MV-4-11 (cell line): Measurements from ENCODE around the gene WDR62.

ENCODE experiments used
- DNase-seq: peaks from one replicate; lab custom pipeline; 2025; lab: John Stamatoyannopoulos, UW

WDR62 gene

GRCh38 chr19:36054733-36055686 lies at the start of gene WDR62:
TSS of gene WDR62 (plus strand) at chr19:36054897. CDS start at chr19:36054972, 75 bp downstream.
- DNase-seq: peak; percentile 97

DNA sequence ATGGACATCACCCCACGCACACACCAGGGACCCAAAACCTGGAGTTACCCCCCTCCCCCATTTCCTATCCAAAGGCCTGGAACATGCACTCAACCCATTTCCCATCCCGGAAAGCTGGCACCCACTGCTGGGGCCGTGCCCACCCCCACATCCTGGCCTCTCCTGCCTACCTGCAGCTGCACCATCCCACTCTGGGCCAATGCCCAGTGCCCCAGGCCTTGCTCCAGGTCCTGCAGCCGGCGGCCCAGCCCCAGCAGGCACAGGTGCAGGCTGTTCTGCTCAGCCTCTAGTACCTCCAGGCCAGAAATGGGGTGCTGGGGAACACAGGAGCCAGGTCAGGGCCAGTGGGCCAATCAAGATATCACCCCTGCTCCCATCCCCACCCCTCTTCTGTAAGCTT lies 47.7 kb upstream of the WDR62 start:
- no peak for DNase-seq

GRCh38 chr19:36008336-36008978 lies 46.2 kb upstream of the WDR62 start, which contains the start of gene SYNE4:
TSS of gene SYNE4 (minus strand) at chr19:36008813. CDS start at chr19:36008681, 132 bp downstream.
- DNase-seq: no peak

DNA sequence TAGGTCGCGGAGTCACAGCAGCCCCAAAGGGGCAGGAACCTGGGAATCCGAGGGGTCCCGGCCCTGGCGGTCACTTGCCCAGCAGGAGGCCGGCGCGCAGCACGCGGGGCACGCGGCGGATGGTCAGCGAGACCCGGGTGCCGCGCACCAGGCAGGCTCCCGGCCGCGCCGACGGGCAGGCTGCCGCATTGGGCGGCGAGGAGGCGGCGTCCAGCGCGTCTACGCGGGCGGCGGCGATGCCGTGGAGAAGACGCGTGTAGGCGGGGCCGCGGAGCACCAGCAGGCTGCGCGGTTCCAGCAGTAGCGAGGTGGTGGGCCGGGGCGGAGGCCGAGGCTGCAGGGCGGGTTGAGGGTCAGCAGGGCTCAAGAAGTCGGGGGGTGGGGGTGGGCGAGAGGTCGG lies 45.5 kb upstream of the WDR62 start:
- peak; percentile 37 for DNase-seq

DNA sequence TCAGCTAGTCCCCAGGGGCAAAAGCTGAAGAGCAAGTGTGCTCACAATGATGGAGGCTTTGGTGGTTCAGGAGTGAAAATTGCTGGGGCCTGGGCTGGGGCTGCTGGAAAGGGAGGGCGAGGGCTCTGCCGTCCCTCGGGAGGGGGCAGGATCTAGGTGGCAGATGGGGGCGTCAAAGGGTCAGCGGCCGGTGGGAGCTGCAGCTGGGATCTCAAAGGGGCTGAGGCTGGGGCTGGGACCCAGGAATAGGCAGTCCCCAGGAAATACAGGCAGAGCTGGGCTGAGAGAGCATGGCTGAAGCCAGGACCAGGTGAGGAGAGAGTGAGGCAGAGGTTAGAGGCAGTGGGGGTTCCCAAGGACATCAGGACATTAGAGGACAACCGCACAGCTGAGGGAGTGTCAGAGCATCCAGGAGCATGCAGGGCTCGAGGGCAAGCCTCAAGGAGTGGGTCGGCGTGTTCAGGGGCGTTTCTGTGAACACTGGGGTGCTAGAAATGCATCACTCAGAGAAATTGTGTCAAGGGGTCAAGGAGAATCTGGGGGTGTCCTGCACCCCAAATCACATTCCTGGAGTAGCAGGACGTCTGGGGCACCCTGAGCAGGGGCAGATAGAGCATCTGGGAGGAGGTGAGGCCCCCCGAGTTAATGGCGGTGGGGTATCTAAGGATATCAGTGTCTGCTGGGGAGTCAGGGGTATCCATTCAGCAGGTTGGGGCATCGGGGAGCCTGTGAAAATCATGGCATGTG lies 44.9 kb upstream of the WDR62 start:
- DNase-seq: no peak

DNA sequence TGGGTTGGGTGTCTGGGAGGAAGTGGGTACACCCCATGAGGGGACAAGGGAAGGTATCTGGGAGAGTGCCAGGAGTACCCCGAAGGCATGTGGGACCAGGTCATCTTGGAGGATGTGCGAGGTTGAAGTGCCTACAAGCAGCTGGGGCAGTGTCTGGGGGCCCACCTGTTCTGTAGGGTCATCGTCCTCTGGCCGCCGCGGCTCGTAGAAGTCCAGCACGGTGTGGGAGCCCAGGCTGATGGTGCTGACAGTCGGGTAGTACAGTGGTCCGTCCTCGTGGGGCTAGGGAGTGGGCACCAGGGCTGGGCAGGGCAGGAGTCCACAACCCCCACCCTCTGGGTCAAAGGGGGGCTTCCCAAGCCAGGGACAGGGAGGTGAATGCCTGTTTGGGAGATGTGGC lies 44.3 kb upstream of the WDR62 start:
- DNase-seq: no peak

DNA sequence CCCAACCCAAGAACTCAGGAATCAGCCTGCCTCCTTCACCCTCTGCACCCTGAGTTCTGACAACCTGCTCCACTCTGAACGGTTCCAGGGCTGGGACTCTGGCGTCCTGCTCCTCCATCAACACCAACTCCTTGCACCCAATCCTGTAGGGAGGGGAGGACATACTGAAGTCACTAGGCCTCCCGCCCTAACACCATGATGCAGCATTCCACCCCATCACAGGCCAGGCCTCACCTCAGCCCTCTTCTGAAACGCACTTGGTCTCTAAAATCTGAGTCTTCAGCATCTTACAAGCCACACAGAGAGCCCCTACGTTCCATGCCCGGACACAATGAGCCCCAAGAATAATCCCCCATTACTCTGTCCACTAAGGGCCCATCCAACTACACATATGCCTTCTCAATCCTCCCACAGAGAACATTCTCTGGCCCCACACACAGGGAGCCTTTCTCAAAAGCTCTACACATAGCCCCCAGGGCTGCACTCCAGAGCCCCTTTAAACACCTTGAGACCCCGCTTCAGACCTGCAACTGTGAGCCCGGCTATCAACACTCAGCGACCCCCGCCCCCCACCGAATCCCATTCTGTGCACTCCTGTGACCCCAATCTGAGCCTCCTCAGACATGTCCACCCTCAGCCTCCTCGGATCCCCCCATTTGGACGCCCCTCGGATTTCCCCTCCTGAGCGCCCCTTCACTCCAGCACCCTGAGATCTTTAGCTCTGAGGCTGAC lies 41.3 kb upstream of the WDR62 start:
- DNase-seq: no peak

DNA sequence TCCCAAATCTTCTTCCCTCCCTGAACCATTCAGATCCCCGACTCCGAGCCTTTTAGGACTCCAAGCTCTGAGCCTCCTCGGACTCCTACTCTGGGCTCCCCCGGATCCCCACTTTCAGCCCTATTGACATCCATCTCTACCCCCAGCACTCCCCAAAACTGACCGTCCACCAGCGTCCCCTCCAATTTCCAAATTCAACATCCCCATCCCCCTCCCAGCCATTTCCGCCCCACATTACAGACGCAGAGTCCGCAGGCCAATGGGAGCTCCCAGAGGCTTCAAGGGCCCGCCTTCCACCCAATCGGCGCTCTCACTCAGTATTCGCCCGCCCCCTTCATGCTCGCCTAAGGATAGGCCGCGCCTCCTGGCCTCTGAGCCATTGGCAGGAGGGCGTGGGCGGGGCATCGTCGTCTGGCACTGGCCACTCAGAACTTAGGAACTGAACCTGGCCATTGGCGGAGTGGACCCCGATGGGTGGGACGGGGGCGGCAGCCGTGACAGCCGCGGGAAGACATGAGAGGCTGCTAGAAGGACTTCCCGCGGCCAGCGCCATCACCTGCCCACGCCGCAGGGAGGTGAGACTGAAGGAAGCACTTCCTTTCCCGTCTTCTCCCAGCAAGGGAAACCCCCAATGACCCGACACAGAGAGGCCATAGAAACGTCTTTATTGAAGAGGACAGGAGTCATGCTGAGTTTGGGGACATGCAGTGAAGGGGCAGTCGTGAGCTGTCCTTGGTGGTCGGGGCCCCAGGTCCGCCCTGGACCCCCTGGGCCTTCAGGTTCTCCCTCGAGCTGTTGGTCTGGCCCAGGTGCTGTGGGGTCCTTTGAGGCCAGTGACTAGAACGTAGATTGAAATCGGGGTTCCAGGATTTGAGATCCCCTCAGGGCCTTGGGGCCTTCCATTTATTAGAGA lies 40.4 kb upstream of the WDR62 start, which contains the start of gene ALKBH6:
ALKBH6 (minus strand) TSS at position 202 of the 913 bp plus-strand sequence. CDS start 816 bp downstream, outside the sequence.
- DNase-seq: peak; percentile 100

GRCh38 chr19:36019061-36019670 lies 35.5 kb upstream of the WDR62 start:
- no peak for DNase-seq

GRCh38 chr19:36023432-36023831 lies 31.3 kb upstream of the WDR62 start:
- DNase-seq: no peak

GRCh38 chr19:36025541-36025940 lies 29.2 kb upstream of the WDR62 start:
- no peak for DNase-seq

GRCh38 chr19:36026091-36026876 lies 28.4 kb upstream of the WDR62 start:
- no peak for DNase-seq

DNA sequence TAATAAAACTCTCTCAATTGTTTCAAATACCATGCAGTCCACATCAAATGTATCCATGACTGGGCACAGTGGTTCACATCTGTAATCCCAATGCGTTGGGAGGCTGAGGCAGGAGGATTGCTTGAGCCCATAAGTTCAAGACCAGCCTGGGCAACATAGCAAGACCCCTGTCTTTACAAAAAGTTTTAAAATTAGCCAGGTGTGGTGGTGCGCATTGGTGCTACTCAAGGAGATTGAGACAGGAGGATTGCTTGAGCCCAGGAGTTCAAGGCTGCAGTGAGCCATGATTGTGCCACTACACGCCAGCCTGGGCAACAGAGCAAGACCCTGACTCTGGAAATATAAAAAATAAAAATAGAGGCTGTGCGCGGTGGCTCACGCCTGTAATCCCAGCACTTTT lies 27.0 kb upstream of the WDR62 start:
- DNase-seq: no peak

- DNase-seq: no peak
These were observed 26.2 kb upstream of the WDR62 start for GRCh38 chr19:36028313-36029041.

GRCh38 chr19:36030264-36031148 lies 24.2 kb upstream of the WDR62 start:
- no peak for DNase-seq

DNA sequence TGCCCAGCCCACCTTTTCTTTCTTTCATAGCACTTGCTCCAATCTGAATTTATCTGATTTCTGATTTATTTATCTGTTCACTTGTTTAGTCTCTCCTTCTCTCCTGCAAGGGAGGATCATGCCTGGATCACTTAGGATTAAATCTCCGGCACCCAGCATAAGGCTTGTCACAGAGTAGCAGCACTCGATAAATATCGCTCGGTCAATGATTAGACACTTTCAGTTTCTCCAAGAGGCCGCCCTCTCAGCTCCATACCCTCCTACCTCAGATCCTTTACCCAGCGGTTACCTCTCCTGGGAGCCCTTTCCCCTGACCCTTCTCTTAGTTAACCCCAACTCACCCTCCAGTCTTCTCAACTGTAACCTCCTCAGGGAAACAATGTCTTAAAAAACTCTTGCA lies 23.4 kb upstream of the WDR62 start:
- no peak for DNase-seq
